DND-41 (cell line): ENCODE results near the gene FAT1.

Source experiments
- EZH2 ChIP-seq: IDR thresholded peaks from 3 replicates; pipeline ENCODE4 v1.6.1; 2012; ENCODE audit warnings: borderline replicate concordance, low read depth, mild to moderate bottlenecking, moderate library complexity, low read length, inconsistent platforms; ENCODE audit not compliant: severe bottlenecking
- TF ChIP-seq, protein P1 (sequence below): IDR thresholded peaks from 2 replicates; pipeline ENCODE4 v1.5.1; 2012; ENCODE audit warnings: borderline replicate concordance, low read length, moderate library complexity, mild to moderate bottlenecking; ENCODE audit not compliant: poor library complexity, severe bottlenecking; ENCODE audit errors: extremely low read depth

DNA sequence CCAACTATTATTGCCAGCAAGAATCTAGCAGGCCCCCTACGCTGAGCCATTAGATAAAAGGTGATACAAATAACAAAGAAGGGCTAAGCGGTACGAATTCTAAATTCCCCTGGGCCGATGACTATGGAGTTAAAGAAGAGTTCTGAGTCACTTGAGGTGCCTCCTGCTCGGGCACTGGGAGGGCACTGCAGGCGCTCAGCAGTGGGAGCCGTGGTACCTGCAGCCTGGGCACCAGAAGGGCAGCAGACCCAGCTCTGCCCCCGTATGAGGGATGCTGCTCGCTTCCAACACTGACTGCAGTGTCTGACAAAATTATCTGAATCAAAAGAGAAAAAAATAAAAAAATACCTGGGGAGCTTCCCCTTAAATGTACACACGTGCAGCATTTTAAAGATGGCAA lies 124.2 kb downstream of the FAT1 start:
- TF ChIP-seq, protein P1, sequence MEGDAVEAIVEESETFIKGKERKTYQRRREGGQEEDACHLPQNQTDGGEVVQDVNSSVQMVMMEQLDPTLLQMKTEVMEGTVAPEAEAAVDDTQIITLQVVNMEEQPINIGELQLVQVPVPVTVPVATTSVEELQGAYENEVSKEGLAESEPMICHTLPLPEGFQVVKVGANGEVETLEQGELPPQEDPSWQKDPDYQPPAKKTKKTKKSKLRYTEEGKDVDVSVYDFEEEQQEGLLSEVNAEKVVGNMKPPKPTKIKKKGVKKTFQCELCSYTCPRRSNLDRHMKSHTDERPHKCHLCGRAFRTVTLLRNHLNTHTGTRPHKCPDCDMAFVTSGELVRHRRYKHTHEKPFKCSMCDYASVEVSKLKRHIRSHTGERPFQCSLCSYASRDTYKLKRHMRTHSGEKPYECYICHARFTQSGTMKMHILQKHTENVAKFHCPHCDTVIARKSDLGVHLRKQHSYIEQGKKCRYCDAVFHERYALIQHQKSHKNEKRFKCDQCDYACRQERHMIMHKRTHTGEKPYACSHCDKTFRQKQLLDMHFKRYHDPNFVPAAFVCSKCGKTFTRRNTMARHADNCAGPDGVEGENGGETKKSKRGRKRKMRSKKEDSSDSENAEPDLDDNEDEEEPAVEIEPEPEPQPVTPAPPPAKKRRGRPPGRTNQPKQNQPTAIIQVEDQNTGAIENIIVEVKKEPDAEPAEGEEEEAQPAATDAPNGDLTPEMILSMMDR, result no peak
- no peak for TF ChIP-seq EZH2
